Caco-2 (cell line): Measurements from ENCODE around the gene ZNF789. TPM values are rescaled to one million over a fixed set of nuclear protein-coding genes. Genes with fewer than 3 reads are reported as not detected.

ENCODE experiments used
- BruUV-seq: library from RNA; stranded (reverse); fragments of 400-500 nt; replicated peaks from 2 replicates; lab custom pipeline; 2021; lab: Mats Ljungman, UMichigan
- CTCF ChIA-PET: fragments of 300-600 bp; sonication (Branson Sonifier 250); formaldehyde crosslinking; loops from one replicate; lab custom pipeline; 2022; ENCODE audit warnings: antibody characterized with exemption; lab: Charles Lee
- POLR2A ChIA-PET: fragments of 300-600 bp; sonication (Branson Sonifier 250); formaldehyde crosslinking; loops from one replicate; lab custom pipeline; 2022; ENCODE audit warnings: antibody characterized with exemption; lab: Charles Lee
- DNase-seq, 2 experiments: peaks; one replicate each; pipeline versions ENCODE4 v3.0.0 to v3.0.0-alpha.2; 2020 to 2022
- H3K27me3 ChIP-seq: replicated peaks from 2 replicates; pipeline ENCODE4 v1.6.0; 2011; ENCODE audit warnings: low read length; ENCODE audit not compliant: control insufficient read depth, insufficient read depth
- H3K36me3 ChIP-seq: 2 replicates; pipeline ENCODE4 v1.5.1; 2011; ENCODE audit warnings: low read length; ENCODE audit not compliant: control insufficient read depth, insufficient read depth
- H3K4me1 ChIP-seq: fragments of 250-450 bp; sonication (Bioruptor Pico); 2 replicates; pipeline ENCODE4 v1.5.1; 2020; ENCODE audit warnings: mild to moderate bottlenecking
- H3K4me3 ChIP-seq: 2 replicates; pipeline ENCODE4 v1.5.1; 2011; ENCODE audit warnings: low read depth, mild to moderate bottlenecking, control low read depth, low read length
- H3K9me3 ChIP-seq: fragments of 250-450 bp; sonication (Bioruptor Pico); 2 replicates; pipeline ENCODE4 v1.5.1; 2020; ENCODE audit warnings: mild to moderate bottlenecking, moderate library complexity
- H3K27ac Mint-ChIP-seq: one replicate; pipeline ENCODE4 v1.8.0; 2022; ENCODE audit warnings: mixed read lengths; ENCODE audit not compliant: unreplicated experiment
- H3K27me3 Mint-ChIP-seq: one replicate; pipeline ENCODE4 v1.8.0; 2022; ENCODE audit warnings: mixed read lengths; ENCODE audit not compliant: insufficient read depth, unreplicated experiment
- H3K36me3 Mint-ChIP-seq: one replicate; pipeline ENCODE4 v1.8.0; 2022; ENCODE audit warnings: mild to moderate bottlenecking, mixed read lengths; ENCODE audit not compliant: insufficient read depth, unreplicated experiment
- H3K4me1 Mint-ChIP-seq: one replicate; pipeline ENCODE4 v1.8.0; 2022; ENCODE audit warnings: low read depth, mixed read lengths; ENCODE audit not compliant: unreplicated experiment
- H3K4me3 Mint-ChIP-seq: one replicate; pipeline ENCODE4 v1.8.0; 2022; ENCODE audit warnings: mild to moderate bottlenecking, moderate library complexity, mixed read lengths; ENCODE audit not compliant: unreplicated experiment
- H3K9me3 Mint-ChIP-seq: one replicate; pipeline ENCODE4 v1.8.0; 2022; ENCODE audit warnings: mixed read lengths; ENCODE audit not compliant: unreplicated experiment
- intact Hi-C: fragments of 100-400 bp; cut with micrococcal nuclease; formaldehyde crosslinking; loops from one replicate; pipeline ENCODE4 v1.10.0; 2022; ENCODE audit not compliant: unreplicated experiment
- total RNA-seq: library from RNA; stranded (reverse); gene quantifications from 2 replicates; pipeline ENCODE4 v1.2.3, GENCODE V29; 2022
- TF ChIP-seq, protein P1 (sequence below), 2 experiments: fragments of 200-600 bp in 1 of 2; IDR thresholded peaks; 1 replicate in 1 of 2; 2 replicates in 1 of 2; pipeline versions ENCODE4 v1.5.1 to v1.8.0; 2011 to 2022; ENCODE audit warnings: antibody characterized with exemption in 1 of 2, control low read depth in 1 of 2, inconsistent platforms in 1 of 2, low read depth in 1 of 2, low read length in 1 of 2, mild to moderate bottlenecking in 1 of 2, moderate library complexity in 1 of 2; ENCODE audit not compliant: insufficient read depth in 1 of 2, severe bottlenecking in 1 of 2, unreplicated experiment in 1 of 2

ZNF789 gene
- total RNA-seq, 1 experiment from 2014 or later, result 30.1 TPM

DNA sequence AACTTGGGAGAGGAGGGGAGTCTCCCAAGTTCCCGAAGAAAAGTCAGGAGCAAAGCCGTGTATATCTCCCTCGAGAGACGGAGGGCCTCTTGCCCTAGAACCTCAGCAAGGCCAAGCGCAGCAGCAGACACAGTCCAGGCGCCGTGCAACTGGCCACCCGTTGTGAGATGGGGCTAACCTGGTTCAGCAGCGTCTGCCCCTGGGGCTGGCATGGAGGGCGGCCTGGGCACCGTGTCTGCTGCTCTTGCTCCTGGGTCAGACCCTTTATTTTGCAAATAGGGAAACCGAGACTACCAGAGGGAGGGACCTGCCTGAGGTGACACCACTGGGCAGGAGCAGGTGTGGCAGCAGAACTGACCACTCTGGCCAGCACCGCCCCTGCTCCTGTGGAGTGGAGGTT lies 20.1 kb upstream of the ZNF789 start:
- TF ChIP-seq, protein P1, sequence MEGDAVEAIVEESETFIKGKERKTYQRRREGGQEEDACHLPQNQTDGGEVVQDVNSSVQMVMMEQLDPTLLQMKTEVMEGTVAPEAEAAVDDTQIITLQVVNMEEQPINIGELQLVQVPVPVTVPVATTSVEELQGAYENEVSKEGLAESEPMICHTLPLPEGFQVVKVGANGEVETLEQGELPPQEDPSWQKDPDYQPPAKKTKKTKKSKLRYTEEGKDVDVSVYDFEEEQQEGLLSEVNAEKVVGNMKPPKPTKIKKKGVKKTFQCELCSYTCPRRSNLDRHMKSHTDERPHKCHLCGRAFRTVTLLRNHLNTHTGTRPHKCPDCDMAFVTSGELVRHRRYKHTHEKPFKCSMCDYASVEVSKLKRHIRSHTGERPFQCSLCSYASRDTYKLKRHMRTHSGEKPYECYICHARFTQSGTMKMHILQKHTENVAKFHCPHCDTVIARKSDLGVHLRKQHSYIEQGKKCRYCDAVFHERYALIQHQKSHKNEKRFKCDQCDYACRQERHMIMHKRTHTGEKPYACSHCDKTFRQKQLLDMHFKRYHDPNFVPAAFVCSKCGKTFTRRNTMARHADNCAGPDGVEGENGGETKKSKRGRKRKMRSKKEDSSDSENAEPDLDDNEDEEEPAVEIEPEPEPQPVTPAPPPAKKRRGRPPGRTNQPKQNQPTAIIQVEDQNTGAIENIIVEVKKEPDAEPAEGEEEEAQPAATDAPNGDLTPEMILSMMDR (IDR thresholded peaks at IDR 0.05; ENCODE audit: insufficient read depth in 1 of 2, low read depth in 1 of 2, low read length in 1 of 2, severe bottlenecking in 1 of 2, unreplicated experiment in 1 of 2), result no peak
- Mint-ChIP-seq H3K27me3 (no peaks in the 10 kb centered on the region), H3K36me3 (peaks cover 92% of the 10 kb centered on the region), H3K4me1 (peaks cover 12% of the 10 kb centered on the region), H3K9me3 (no peaks in the 10 kb centered on the region), H3K27ac (no peak overlapping the region), H3K4me3 (no peak overlapping the region)
- Histone ChIP-seq H3K36me3 (peaks cover 14% of the 10 kb centered on the region), H3K4me1 (no peaks in the 10 kb centered on the region), H3K9me3 (no peaks in the 10 kb centered on the region), H3K4me3 (no peak overlapping the region), H3K27me3 (no peaks in the 10 kb centered on the region)
- intact Hi-C loops, result no loop called here
- POLR2A ChIA-PET, result no interaction called here
- DNase-seq, result no peak
- CTCF ChIA-PET, result no interaction called here
- BruUV-seq, result no TSS peak

- H3K36me3 ChIP-seq, result peaks cover 11% of the 10 kb centered on the region
- no peak overlapping the region for H3K4me3 Mint-ChIP-seq
- no peaks in the 10 kb centered on the region for H3K27me3 ChIP-seq
- TF ChIP-seq, protein P1 (IDR thresholded peaks at IDR 0.05; ENCODE audit: insufficient read depth in 1 of 2, low read depth in 1 of 2, low read length in 1 of 2, severe bottlenecking in 1 of 2, unreplicated experiment in 1 of 2), result no peak
- no peaks in the 10 kb centered on the region for H3K9me3 ChIP-seq
- peaks cover 92% of the 10 kb centered on the region for H3K36me3 Mint-ChIP-seq
- POLR2A ChIA-PET, result no interaction called here
- DNase-seq, result no peak
- intact Hi-C loops, result no loop called here
- peaks cover 12% of the 10 kb centered on the region for H3K4me1 Mint-ChIP-seq
- H3K4me1 ChIP-seq, result no peaks in the 10 kb centered on the region
- CTCF ChIA-PET, result no interaction called here
- no peaks in the 10 kb centered on the region for H3K27me3 Mint-ChIP-seq
- peak overlapping the region; percentile 39 for H3K27ac Mint-ChIP-seq
- H3K4me3 ChIP-seq, result no peak overlapping the region
- BruUV-seq, result no TSS peak
- no peaks in the 10 kb centered on the region for H3K9me3 Mint-ChIP-seq
Observed at GRCh38 chr7:99453105-99453504, 19.6 kb upstream of the ZNF789 start.

DNA sequence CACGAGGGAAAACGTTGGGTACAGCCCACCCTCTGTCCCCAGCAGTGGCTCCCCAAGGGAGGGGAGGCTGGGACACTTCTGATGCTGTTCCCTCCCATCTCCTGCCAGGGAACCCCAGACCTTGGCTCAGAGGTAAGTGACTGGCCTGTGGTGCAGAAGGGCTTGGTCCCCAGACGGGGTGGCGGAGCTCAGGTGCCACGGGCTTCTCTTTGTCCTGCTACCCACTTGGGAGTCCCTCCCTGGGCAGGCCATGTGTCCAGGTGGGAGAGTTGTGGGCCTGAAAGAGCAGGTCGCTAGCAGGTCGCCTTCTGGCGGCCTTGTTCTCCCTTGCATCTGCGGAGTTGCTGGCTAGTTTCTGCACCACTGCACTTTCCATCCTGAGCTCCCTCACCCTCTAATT lies 16.8 kb upstream of the ZNF789 start:
- Mint-ChIP-seq H3K27ac (peak overlapping the region; percentile 48), H3K36me3 (peaks cover 93% of the 10 kb centered on the region), H3K9me3 (no peaks in the 10 kb centered on the region), H3K4me1 (peaks cover 19% of the 10 kb centered on the region), H3K27me3 (no peaks in the 10 kb centered on the region), H3K4me3 (no peak overlapping the region)
- peaks cover 13% of the 10 kb centered on the region for H3K36me3 ChIP-seq
- no peak overlapping the region for H3K4me3 ChIP-seq
- H3K9me3 ChIP-seq, result no peaks in the 10 kb centered on the region
- no peak for DNase-seq
- ChIA-PET POLR2A (interaction anchor here (0.6 kb wide), 1 partner anchor 36 kb away, joined by 3 read pairs; no protein-coding TSS in a partner anchor), CTCF (no interaction called here)
- no peaks in the 10 kb centered on the region for H3K4me1 ChIP-seq
- no peaks in the 10 kb centered on the region for H3K27me3 ChIP-seq
- TF ChIP-seq, protein P1 (IDR thresholded peaks at IDR 0.05; ENCODE audit: insufficient read depth in 1 of 2, low read depth in 1 of 2, low read length in 1 of 2, severe bottlenecking in 1 of 2, unreplicated experiment in 1 of 2), result no peak
- BruUV-seq, result no TSS peak
- intact Hi-C loops, result no loop called here
